OCI-LY1 (cell line): ENCODE data around the gene AFAP1L2.

Experiments used
- H2AFZ ChIP-seq: fragments of 200-600 bp; sonication (generic), shearing (Covaris generic); 2 replicates; pipeline ENCODE4 v1.6.0; 2014; ENCODE audit warnings: antibody characterized with exemption, mild to moderate bottlenecking, low read length
- H3F3A ChIP-seq: fragments of 200-600 bp; sonication (generic), shearing (Covaris generic); 2 replicates; pipeline ENCODE4 v1.6.0; 2014; ENCODE audit warnings: mild to moderate bottlenecking, antibody characterized with exemption, low read length, moderate library complexity; ENCODE audit not compliant: insufficient read depth
- H3K27ac ChIP-seq: fragments of 200-600 bp; sonication (generic); 2 replicates; pipeline ENCODE4 v1.5.1; 2014; ENCODE audit warnings: low read length, mixed run types, mild to moderate bottlenecking, low read depth; ENCODE audit not compliant: poor library complexity, severe bottlenecking
- H3K27me3 ChIP-seq: fragments of 200-600 bp; sonication (generic); 2 replicates; pipeline ENCODE4 v1.6.0; 2014; ENCODE audit warnings: antibody characterized with exemption, mild to moderate bottlenecking, low read length, moderate library complexity; ENCODE audit not compliant: insufficient read depth
- H3K36me3 ChIP-seq: fragments of 200-600 bp; sonication (generic); 2 replicates; pipeline ENCODE4 v1.6.1; 2014; ENCODE audit warnings: mild to moderate bottlenecking, antibody characterized with exemption, low read length, moderate library complexity, mixed read lengths; ENCODE audit not compliant: insufficient read depth
- H3K4me1 ChIP-seq: fragments of 200-600 bp; sonication (generic); 2 replicates; pipeline ENCODE4 v1.5.1; 2014; ENCODE audit warnings: mild to moderate bottlenecking, low read length, moderate library complexity; ENCODE audit not compliant: insufficient read depth, severe bottlenecking
- H3K4me2 ChIP-seq: fragments of 200-600 bp; sonication (generic), shearing (Covaris generic); 2 replicates; pipeline ENCODE4 v1.6.1; 2014; ENCODE audit warnings: low read length
- H3K4me3 ChIP-seq: fragments of 200-600 bp; sonication (generic); 2 replicates; pipeline ENCODE4 v1.5.1; 2014; ENCODE audit warnings: low read length, low read depth, mild to moderate bottlenecking, mixed read lengths; ENCODE audit not compliant: poor library complexity, severe bottlenecking
- H3K79me2 ChIP-seq: fragments of 200-600 bp; shearing (Covaris generic); 2 replicates; pipeline ENCODE4 v1.6.1; 2016; ENCODE audit warnings: mixed run types, low read length, mixed read lengths; ENCODE audit not compliant: insufficient read depth
- H3K9ac ChIP-seq: fragments of 200-600 bp; sonication (generic), shearing (Covaris generic); 2 replicates; pipeline ENCODE4 v1.6.1; 2014; ENCODE audit warnings: mild to moderate bottlenecking, low read length, mixed read lengths
- H3K9me2 ChIP-seq: fragments of 200-600 bp; sonication (generic), shearing (Covaris generic); 2 replicates; pipeline ENCODE4 v1.6.1; 2014; ENCODE audit warnings: low read depth, mild to moderate bottlenecking, low read length, mixed read lengths
- H3K9me3 ChIP-seq: fragments of 200-600 bp; shearing (Covaris generic); 2 replicates; pipeline ENCODE4 v1.6.1; 2014; ENCODE audit warnings: low read length, mixed read lengths
- H4K20me1 ChIP-seq: fragments of 200-600 bp; sonication (generic), shearing (Covaris generic); 2 replicates; pipeline ENCODE4 v1.6.0; 2016; ENCODE audit warnings: mild to moderate bottlenecking, low read length; ENCODE audit not compliant: insufficient read depth
- CTCF ChIP-seq: fragments of 200-600 bp; sonication (generic), shearing (Covaris generic); IDR thresholded peaks from 2 replicates; pipeline ENCODE4 v1.5.1; 2017; ENCODE audit warnings: mild to moderate bottlenecking, antibody characterized with exemption, low read length, moderate library complexity, mixed read lengths
- EZH2 ChIP-seq: fragments of 200-600 bp; sonication (generic), shearing (Covaris generic); IDR thresholded peaks from 2 replicates; pipeline ENCODE4 v1.8.0; 2017; ENCODE audit warnings: borderline replicate concordance, mixed run types, mild to moderate bottlenecking, antibody characterized with exemption, low read length, moderate library complexity, mixed read lengths

AFAP1L2 gene

DNA sequence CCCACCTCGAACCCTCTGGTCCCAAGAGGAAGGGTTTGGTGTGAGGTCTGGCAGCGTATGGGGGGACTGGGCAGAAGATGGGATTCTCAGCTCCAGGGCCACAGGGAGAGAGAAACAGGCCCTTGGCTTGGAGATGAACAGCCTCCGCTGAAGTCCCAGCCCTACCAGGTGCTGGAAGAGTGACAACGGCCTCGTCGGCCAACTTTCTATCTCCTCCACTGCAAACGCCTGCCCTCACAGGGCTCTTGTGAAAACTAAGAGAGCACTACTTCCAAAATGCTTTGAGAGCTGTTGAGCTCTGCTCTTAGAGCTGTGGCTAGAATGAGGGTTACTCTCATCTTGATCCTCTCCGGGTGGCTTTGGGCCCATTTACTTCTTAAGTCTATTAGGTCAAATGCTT lies 63.5 kb downstream of the AFAP1L2 start:
- TF ChIP-seq EZH2, result no peak
- H3K79me2 ChIP-seq, result no peaks in the 10 kb centered on the region

GRCh38 chr10:114337510-114338462 lies 66.5 kb downstream of the AFAP1L2 start:
- Histone ChIP-seq H3K27me3 (no peaks in the 10 kb centered on the region), H3K36me3 (no peaks in the 10 kb centered on the region), H3K27ac (no peak overlapping the region), H3K4me3 (no peak overlapping the region), H4K20me1 (no peaks in the 10 kb centered on the region), H3K4me1 (no peaks in the 10 kb centered on the region), H3K9me3 (no peaks in the 10 kb centered on the region), H3K9ac (no peak overlapping the region), H2AFZ (no peak overlapping the region), H3F3A (no peaks in the 10 kb centered on the region), H3K4me2 (no peak overlapping the region), H3K9me2 (no peaks in the 10 kb centered on the region), H3K79me2 (no peaks in the 10 kb centered on the region)
- TF ChIP-seq EZH2, result no peak
- no peak for TF ChIP-seq CTCF

More for the DNA sequence above, 63.5 kb downstream of the AFAP1L2 start:
- no peak overlapping the region for H2AFZ ChIP-seq
- no peak overlapping the region for H3K27ac ChIP-seq
- H3K9me3 ChIP-seq, result no peaks in the 10 kb centered on the region
- H3K4me2 ChIP-seq, result no peak overlapping the region
- no peaks in the 10 kb centered on the region for H3K27me3 ChIP-seq
- no peaks in the 10 kb centered on the region for H3F3A ChIP-seq
- H3K36me3 ChIP-seq, result no peaks in the 10 kb centered on the region
- no peaks in the 10 kb centered on the region for H4K20me1 ChIP-seq
- no peak overlapping the region for H3K9ac ChIP-seq
- H3K9me2 ChIP-seq, result no peaks in the 10 kb centered on the region
- H3K4me1 ChIP-seq, result no peaks in the 10 kb centered on the region
- H3K4me3 ChIP-seq, result no peak overlapping the region

DNA sequence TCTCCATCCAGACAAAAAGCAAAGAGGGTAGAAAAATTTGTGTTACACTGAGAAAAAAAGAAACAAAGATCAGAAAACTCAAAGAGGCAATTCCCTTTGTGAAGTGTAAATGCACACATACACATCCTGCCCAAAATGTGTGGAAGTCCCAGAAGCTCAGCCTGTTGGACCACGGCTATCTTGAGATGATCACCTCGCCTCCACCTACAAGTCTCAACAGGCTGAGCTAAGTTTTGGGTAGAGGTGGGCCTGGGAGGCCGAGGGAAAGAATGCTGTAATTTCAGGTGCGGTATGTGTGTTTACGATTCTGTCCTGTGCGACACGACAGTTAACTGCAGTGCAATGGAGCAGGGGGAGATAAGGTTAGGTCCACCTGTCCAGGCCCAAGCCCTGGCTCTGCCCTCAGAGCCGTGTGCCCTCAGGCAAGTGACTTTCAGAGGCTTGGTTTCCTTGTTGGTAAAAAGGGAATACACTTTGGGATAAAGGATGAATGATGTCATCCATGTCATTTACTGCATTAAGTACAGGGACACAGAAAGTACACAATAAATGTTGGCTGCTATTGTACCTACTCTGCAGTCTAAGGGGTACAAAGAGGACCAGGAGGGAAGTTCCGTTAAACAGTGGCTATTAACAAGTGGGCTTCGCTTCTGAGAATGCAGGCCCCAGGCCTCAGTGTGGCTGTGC lies 67.3 kb downstream of the AFAP1L2 start:
- no peaks in the 10 kb centered on the region for H3K79me2 ChIP-seq
- no peak overlapping the region for H3K4me2 ChIP-seq
- TF ChIP-seq EZH2 (no peak), CTCF (no peak)
- H4K20me1 ChIP-seq, result no peaks in the 10 kb centered on the region
- H3K27ac ChIP-seq, result no peak overlapping the region
- no peaks in the 10 kb centered on the region for H3K27me3 ChIP-seq
- no peaks in the 10 kb centered on the region for H3K9me2 ChIP-seq
- no peaks in the 10 kb centered on the region for H3K9me3 ChIP-seq
- H3K36me3 ChIP-seq, result no peaks in the 10 kb centered on the region
- no peaks in the 10 kb centered on the region for H3K4me1 ChIP-seq
- H3K4me3 ChIP-seq, result no peak overlapping the region
- H3K9ac ChIP-seq, result no peak overlapping the region
- H2AFZ ChIP-seq, result no peak overlapping the region
- H3F3A ChIP-seq, result no peaks in the 10 kb centered on the region
